ENCODE results near the gene CHFR.

Gene CHFR

DNA sequence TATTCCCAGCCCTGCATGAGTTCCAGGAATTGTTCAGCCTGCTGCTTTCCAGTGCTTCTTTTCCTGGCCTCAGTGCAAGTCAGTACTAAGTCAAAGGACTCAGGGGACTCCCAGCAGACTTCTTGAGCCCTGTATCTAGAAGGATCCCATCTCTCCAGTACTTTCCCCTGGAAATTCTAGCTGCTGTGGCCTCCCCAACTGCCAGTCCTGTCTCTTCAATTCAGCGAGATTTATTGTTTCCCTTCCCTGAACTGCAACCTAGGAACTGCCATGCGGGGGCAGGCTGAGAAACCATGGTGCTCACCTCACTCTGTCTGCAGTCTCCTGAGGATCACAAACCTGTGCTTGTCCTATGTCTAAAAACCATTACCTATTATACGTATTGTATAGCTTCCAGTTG is 37.0 kb upstream of the CHFR start:
- no peaks in the 10 kb centered on the region for H3K27me3 Mint-ChIP-seq (ENCODE audit: low read depth)
- H3K4me1 Mint-ChIP-seq = no peaks in the 10 kb centered on the region
- peaks cover 95% of the 10 kb centered on the region for H3K36me3 Mint-ChIP-seq (ENCODE audit: low read depth)
- peaks cover 85% of the 10 kb centered on the region for H3K9me3 Mint-ChIP-seq
- no peak overlapping the region for H3K27ac Mint-ChIP-seq
- H3K4me3 Mint-ChIP-seq = no peak overlapping the region
- TF ChIP-seq, protein P1, sequence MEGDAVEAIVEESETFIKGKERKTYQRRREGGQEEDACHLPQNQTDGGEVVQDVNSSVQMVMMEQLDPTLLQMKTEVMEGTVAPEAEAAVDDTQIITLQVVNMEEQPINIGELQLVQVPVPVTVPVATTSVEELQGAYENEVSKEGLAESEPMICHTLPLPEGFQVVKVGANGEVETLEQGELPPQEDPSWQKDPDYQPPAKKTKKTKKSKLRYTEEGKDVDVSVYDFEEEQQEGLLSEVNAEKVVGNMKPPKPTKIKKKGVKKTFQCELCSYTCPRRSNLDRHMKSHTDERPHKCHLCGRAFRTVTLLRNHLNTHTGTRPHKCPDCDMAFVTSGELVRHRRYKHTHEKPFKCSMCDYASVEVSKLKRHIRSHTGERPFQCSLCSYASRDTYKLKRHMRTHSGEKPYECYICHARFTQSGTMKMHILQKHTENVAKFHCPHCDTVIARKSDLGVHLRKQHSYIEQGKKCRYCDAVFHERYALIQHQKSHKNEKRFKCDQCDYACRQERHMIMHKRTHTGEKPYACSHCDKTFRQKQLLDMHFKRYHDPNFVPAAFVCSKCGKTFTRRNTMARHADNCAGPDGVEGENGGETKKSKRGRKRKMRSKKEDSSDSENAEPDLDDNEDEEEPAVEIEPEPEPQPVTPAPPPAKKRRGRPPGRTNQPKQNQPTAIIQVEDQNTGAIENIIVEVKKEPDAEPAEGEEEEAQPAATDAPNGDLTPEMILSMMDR (IDR thresholded peaks at IDR 0.05; ENCODE audit: unreplicated experiment in 3 of 3) = no peak

DNA sequence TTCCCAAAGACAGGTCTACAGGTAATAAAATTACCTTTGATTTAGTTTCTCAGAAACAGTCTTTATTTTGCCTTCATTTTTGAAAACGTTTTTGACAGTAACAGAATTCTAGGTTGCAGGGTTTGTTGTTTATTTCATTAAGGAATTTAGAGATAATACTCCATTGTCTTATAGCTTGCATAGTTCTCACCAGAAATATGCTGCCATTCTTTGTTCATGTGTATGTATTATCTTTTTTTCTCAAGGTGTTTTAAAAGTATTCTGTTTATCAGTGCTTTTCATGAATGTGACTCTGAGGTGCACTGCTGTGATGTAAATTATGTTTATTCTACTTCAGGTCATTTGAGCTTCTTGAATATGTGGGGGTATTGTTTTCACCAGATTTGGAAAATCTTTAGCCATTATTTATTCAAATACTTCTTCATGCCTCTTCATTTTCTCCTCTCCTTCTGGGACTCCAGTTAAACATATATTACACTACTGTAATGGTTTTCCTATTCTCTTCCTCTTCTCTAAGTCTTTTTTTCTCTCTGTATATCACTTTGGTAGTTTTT is 36.0 kb upstream of the CHFR start:
- Mint-ChIP-seq H3K9me3 (peaks cover 83% of the 10 kb centered on the region), H3K36me3 (ENCODE audit: low read depth) (peaks cover 94% of the 10 kb centered on the region), H3K4me3 (no peak overlapping the region), H3K27me3 (ENCODE audit: low read depth) (no peaks in the 10 kb centered on the region), H3K4me1 (no peaks in the 10 kb centered on the region), H3K27ac (no peak overlapping the region)
- TF ChIP-seq, protein P1 (IDR thresholded peaks at IDR 0.05; ENCODE audit: unreplicated experiment in 3 of 3) = no peak

DNA sequence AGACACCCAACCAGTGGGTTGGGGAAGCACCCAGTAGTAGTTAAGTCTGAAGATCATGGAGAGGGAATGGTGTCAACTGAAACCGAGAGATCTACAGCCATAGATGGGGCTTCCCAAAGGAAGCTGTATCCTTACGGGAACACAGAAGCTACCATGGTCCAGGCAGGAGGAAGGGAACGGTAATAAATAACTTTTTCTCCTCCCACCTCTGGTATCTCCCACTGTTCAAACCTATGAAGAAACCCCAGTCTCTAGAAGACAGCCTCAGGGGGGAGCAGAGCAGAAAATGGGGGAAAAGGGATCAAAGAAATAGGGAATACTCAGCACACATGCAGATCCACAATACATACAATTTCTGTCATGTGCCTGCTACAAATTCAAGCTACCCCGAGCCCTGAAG is 35.3 kb upstream of the CHFR start:
- Mint-ChIP-seq H3K27me3 (ENCODE audit: low read depth) (no peaks in the 10 kb centered on the region), H3K9me3 (peaks cover 83% of the 10 kb centered on the region), H3K36me3 (ENCODE audit: low read depth) (peaks cover 94% of the 10 kb centered on the region), H3K27ac (no peak overlapping the region), H3K4me3 (no peak overlapping the region), H3K4me1 (no peaks in the 10 kb centered on the region)
- TF ChIP-seq, protein P1 (IDR thresholded peaks at IDR 0.05; ENCODE audit: unreplicated experiment in 3 of 3) = no peak

DNA sequence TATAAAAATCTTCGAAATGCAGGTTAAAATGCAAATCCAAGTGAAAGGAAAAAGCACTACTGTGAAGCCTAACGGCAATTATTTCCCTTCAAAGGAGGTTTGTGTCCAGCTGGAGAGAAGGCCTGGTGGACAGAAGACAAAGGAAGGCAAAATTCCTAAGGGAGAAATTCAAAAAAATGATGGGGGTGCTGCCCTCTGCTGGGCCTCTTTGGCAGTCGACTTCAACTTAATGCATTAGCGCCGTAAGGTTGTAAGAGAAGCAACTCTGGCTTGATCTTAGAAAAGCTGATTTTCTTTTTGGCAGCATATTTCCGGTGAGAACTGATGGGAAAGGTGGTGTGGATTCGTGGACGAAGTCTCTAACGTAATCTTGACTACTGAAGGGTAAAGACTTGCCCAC is 34.3 kb upstream of the CHFR start:
- Mint-ChIP-seq H3K27ac (no peak overlapping the region), H3K9me3 (peaks cover 79% of the 10 kb centered on the region)

DNA sequence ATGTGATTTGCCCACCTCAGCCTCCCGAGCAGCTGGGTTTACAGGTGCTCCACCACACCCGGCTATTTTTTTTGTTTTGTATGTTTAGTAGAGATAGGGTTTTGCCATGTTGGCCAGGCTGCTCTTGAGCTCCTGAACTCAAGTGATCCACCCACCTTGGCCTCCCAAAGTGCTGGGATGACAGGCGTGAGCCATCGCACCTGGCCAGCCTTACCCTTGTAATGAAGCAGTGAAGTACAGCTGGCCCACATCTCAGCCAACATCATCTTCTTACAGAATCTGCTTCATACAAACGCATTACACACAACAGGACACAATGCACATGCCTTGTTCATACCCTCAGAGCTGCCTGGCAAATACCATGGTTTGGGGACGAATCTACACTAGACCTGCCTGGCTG is 31.3 kb upstream of the CHFR start:
- peaks cover 77% of the 10 kb centered on the region for H3K36me3 Mint-ChIP-seq (ENCODE audit: low read depth)
- H3K27ac Mint-ChIP-seq = no peak overlapping the region
- no peaks in the 10 kb centered on the region for H3K4me1 Mint-ChIP-seq
- H3K27me3 Mint-ChIP-seq (ENCODE audit: low read depth) = no peaks in the 10 kb centered on the region
- TF ChIP-seq, protein P1 (IDR thresholded peaks at IDR 0.05; ENCODE audit: unreplicated experiment in 3 of 3) = no peak
- no peak overlapping the region for H3K4me3 Mint-ChIP-seq
- peaks cover 74% of the 10 kb centered on the region for H3K9me3 Mint-ChIP-seq

More for the DNA sequence above, 34.3 kb upstream of the CHFR start:
- TF ChIP-seq, protein P1 (IDR thresholded peaks at IDR 0.05; ENCODE audit: unreplicated experiment in 3 of 3) = no peak
- Mint-ChIP-seq H3K36me3 (ENCODE audit: low read depth) (peaks cover 85% of the 10 kb centered on the region), H3K27me3 (ENCODE audit: low read depth) (no peaks in the 10 kb centered on the region), H3K4me3 (no peak overlapping the region), H3K4me1 (no peaks in the 10 kb centered on the region)

DNA sequence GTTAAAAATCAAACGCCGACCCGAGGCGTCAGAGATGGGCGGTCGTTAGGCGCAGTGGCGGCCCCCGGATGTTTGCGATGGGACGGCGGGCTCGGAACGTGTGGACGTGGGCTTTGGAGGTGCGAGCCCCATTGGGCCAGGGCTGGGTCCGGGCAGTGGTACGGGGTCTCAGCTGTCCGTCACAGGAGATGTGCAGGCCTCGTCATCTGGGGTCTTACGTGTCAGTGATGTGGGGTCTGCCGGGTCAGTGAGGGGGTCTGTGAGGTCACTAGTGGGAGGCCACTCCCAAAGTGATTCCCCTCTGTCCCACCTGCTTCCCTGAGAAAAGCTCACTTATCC is 21.6 kb upstream of the CHFR start:
- TF ChIP-seq, protein P1 (IDR thresholded peaks at IDR 0.05; ENCODE audit: unreplicated experiment in 3 of 3) = no peak
- H3K27me3 Mint-ChIP-seq (ENCODE audit: low read depth) = peaks cover 4% of the 10 kb centered on the region
- peaks cover 52% of the 10 kb centered on the region for H3K9me3 Mint-ChIP-seq
- peak overlapping the region in 2 of 3 experiments; percentile 66 to 72 for H3K27ac Mint-ChIP-seq
- no peaks in the 10 kb centered on the region for H3K4me1 Mint-ChIP-seq
- peak overlapping the region; percentile 80 to 99 (median 94) for H3K4me3 Mint-ChIP-seq
- H3K36me3 Mint-ChIP-seq (ENCODE audit: low read depth) = peaks cover 37% of the 10 kb centered on the region

All from nephron (organoid).